Effector memory CD4-positive, alpha-beta T cell (primary cell): ENCODE results near the gene RPP38.

Experiments used
- DNase-seq, 3 donors: peaks; one replicate each; pipeline ENCODE4 v3.0.0-alpha.2; 2020
- H3K27ac ChIP-seq: 2 replicates; pipeline ENCODE4 v1.7.0; 2013; ENCODE audit warnings: mild to moderate bottlenecking, low read length, moderate library complexity; ENCODE audit not compliant: insufficient read depth, poor library complexity, severe bottlenecking
- H3K27me3 ChIP-seq: replicated peaks from 2 replicates; pipeline ENCODE4 v1.7.0; 2013; ENCODE audit warnings: mild to moderate bottlenecking, low read length; ENCODE audit not compliant: insufficient read depth, control insufficient read depth, poor library complexity, severe bottlenecking
- H3K36me3 ChIP-seq: 2 replicates; pipeline ENCODE4 v1.7.0; 2013; ENCODE audit warnings: mild to moderate bottlenecking, low read length, moderate library complexity; ENCODE audit not compliant: control insufficient read depth, insufficient read depth
- H3K4me1 ChIP-seq: 2 replicates; pipeline ENCODE4 v1.7.0; 2013; ENCODE audit warnings: low read length, mild to moderate bottlenecking; ENCODE audit not compliant: control insufficient read depth, insufficient read depth, poor library complexity, severe bottlenecking
- H3K4me3 ChIP-seq: 2 replicates; pipeline ENCODE4 v1.7.0; 2013; ENCODE audit warnings: low read length, low read depth, mild to moderate bottlenecking; ENCODE audit not compliant: insufficient read depth, poor library complexity, severe bottlenecking
- H3K9me3 ChIP-seq: 2 replicates; pipeline ENCODE4 v1.7.0; 2013; ENCODE audit warnings: mild to moderate bottlenecking, low read length, moderate library complexity; ENCODE audit not compliant: control insufficient read depth

RPP38 gene

GRCh38 chr10:15106352-15107013 is 9.3 kb downstream of the RPP38 start:
- Histone ChIP-seq H3K4me1 (no peaks in the 10 kb centered on the region), H3K27ac (peak overlapping the region; percentile 24), H3K36me3 (peaks cover 55% of the 10 kb centered on the region), H3K9me3 (no peaks in the 10 kb centered on the region), H3K27me3 (no peaks in the 10 kb centered on the region), H3K4me3 (no peak overlapping the region)
- peak; percentile 39 to 55 (median 42) for DNase-seq

GRCh38 chr10:15112657-15113056 is 15.5 kb downstream of the RPP38 start:
- Histone ChIP-seq H3K36me3 (peaks cover 25% of the 10 kb centered on the region), H3K9me3 (no peaks in the 10 kb centered on the region), H3K4me3 (no peak overlapping the region), H3K4me1 (no peaks in the 10 kb centered on the region), H3K27ac (no peak overlapping the region), H3K27me3 (no peaks in the 10 kb centered on the region)
- DNase-seq, result no peak

GRCh38 chr10:15113766-15114165 is 16.6 kb downstream of the RPP38 start:
- Histone ChIP-seq H3K4me3 (no peak overlapping the region), H3K9me3 (no peaks in the 10 kb centered on the region), H3K36me3 (peaks cover 26% of the 10 kb centered on the region), H3K4me1 (no peaks in the 10 kb centered on the region), H3K27me3 (no peaks in the 10 kb centered on the region), H3K27ac (no peak overlapping the region)
- DNase-seq, result no peak

- Histone ChIP-seq H3K4me3 (no peak overlapping the region), H3K9me3 (no peaks in the 10 kb centered on the region), H3K36me3 (peaks cover 23% of the 10 kb centered on the region), H3K27ac (no peak overlapping the region), H3K4me1 (no peaks in the 10 kb centered on the region), H3K27me3 (no peaks in the 10 kb centered on the region)
- no peak for DNase-seq
These were observed 19.1 kb downstream of the RPP38 start for GRCh38 chr10:15116225-15116624.

GRCh38 chr10:15118615-15119014 is 21.5 kb downstream of the RPP38 start:
- Histone ChIP-seq H3K9me3 (no peaks in the 10 kb centered on the region), H3K27me3 (no peaks in the 10 kb centered on the region)

DNA sequence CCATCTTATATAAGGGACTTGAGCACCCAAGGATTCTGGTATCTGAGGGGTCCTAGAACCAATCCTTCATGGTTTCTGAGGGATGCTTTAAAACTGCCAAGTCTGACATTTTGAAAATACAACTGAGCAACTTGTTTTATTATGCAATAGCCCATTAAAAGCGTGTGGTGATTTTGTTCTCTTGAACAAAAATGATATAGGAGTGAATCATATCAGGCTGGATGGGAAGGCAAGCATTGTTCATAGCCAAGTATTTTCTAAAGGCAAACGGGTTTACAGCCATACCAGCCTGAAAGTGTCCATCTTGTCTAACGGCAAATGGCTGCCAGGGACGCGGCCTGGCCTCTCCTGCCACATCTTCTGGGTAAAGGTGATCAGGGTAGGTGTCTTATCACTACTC is 23.4 kb downstream of the RPP38 start:
- Histone ChIP-seq H3K9me3 (no peaks in the 10 kb centered on the region), H3K27ac (no peak overlapping the region), H3K4me1 (no peaks in the 10 kb centered on the region), H3K27me3 (no peaks in the 10 kb centered on the region), H3K4me3 (no peak overlapping the region), H3K36me3 (peaks cover 17% of the 10 kb centered on the region)
- DNase-seq, result no peak

More at GRCh38 chr10:15118615-15119014, 21.5 kb downstream of the RPP38 start:
- Histone ChIP-seq H3K4me1 (no peaks in the 10 kb centered on the region), H3K4me3 (no peak overlapping the region), H3K36me3 (peaks cover 20% of the 10 kb centered on the region), H3K27ac (no peak overlapping the region)
- no peak for DNase-seq

DNA sequence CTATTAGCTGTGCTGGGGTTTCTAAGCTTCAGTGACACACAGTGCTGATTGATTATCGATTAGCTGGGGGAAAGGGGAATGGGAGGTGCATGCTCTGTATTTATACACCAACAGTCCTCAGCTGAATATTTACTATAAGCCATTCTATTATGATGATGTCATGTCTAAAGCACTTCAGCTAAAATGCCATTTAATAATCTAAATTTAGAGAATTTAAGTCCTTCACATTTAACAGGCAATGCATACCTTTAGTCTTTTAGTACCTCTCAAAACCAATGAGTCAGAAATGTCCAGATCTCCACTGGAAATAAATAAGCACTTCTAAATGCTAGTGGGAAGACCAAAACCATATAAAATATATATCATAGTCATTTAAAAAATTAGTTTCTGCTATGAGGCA is 24.6 kb downstream of the RPP38 start:
- H3K27ac ChIP-seq, result no peak overlapping the region
- no peak overlapping the region for H3K4me3 ChIP-seq
- no peak for DNase-seq
- H3K27me3 ChIP-seq, result no peaks in the 10 kb centered on the region
- no peaks in the 10 kb centered on the region for H3K9me3 ChIP-seq
- H3K4me1 ChIP-seq, result no peaks in the 10 kb centered on the region
- H3K36me3 ChIP-seq, result peaks cover 26% of the 10 kb centered on the region

DNA sequence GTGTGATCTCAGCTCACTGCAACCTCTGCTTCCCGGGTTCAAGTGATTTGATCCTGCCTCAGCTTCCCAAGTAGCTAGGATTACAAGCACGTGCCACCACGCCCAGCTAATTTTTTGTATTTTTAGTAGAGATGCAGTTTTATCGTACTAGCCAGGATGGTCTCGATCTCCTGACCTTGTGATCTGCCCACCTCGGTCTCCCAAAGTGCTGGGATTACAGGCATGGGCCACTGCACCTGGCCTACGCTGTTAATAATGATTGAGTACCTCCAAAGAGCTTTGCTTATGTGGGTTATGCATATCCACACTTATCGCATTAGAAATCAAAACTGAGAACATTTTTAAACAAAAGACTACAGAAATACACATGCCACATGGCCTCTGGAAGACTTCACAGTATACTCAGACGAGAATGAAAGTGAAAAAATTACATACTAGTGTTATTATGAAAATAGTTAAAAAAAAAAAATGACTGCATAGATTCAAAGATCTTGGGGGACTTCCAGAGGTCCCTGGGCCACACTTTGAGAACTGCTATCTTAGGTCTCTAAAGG is 25.4 kb downstream of the RPP38 start:
- Histone ChIP-seq H3K27ac (no peak overlapping the region), H3K36me3 (peaks cover 27% of the 10 kb centered on the region), H3K27me3 (no peaks in the 10 kb centered on the region), H3K4me1 (no peaks in the 10 kb centered on the region), H3K4me3 (no peak overlapping the region), H3K9me3 (no peaks in the 10 kb centered on the region)
- no peak for DNase-seq

DNA sequence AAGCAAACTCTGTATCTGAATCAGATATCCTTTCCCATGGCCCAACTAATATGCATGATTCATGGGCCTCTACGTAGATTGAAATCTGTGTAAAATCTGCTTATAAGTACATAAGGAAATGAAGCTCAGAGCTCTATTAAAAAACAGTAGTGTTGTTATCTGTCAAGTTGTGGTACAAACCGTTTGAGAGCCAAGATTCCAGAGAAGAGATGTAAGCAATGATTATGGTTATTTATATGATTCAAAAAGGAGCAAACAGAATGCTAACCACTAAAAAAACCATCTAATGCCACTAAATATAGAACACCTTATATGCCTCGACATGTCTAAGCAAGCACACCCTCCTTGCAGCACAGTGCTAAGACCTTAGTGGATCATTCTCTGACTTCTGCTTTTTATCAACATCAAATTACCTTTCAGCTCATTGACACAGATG is 26.6 kb downstream of the RPP38 start:
- no peaks in the 10 kb centered on the region for H3K9me3 ChIP-seq
- H3K4me3 ChIP-seq, result no peak overlapping the region
- no peaks in the 10 kb centered on the region for H3K27me3 ChIP-seq
- H3K36me3 ChIP-seq, result peaks cover 29% of the 10 kb centered on the region
- no peaks in the 10 kb centered on the region for H3K4me1 ChIP-seq
- no peak overlapping the region for H3K27ac ChIP-seq
- DNase-seq, result no peak

GRCh38 chr10:15124190-15124589 is 27.0 kb downstream of the RPP38 start:
- Histone ChIP-seq H3K4me1 (no peaks in the 10 kb centered on the region), H3K27me3 (no peaks in the 10 kb centered on the region), H3K4me3 (no peak overlapping the region), H3K36me3 (peaks cover 29% of the 10 kb centered on the region), H3K9me3 (no peaks in the 10 kb centered on the region), H3K27ac (no peak overlapping the region)
- no peak for DNase-seq
